Sigmoid colon (tissue), 4 donors: ENCODE results near the gene KCTD16.

Experiments
- EP300 ChIP-seq, 4 donors: sonication (generic); formaldehyde crosslinking; IDR thresholded peaks; one replicate each; pipeline ENCODE4 v1.6.1; 2017; ENCODE audit warnings: antibody characterized with exemption in 4 of 4
- POLR2A ChIP-seq, 2 donors: fragments of 450-650 bp; IDR thresholded peaks; one replicate each; pipeline ENCODE4 v1.6.1; 2016; ENCODE audit warnings: antibody characterized with exemption in 2 of 2, mild to moderate bottlenecking in 2 of 2, moderate library complexity in 2 of 2
- POLR2AphosphoS5 ChIP-seq, 4 donors: sonication (generic); formaldehyde crosslinking; IDR thresholded peaks; one replicate each; pipeline ENCODE4 v1.6.1; 2017; ENCODE audit warnings: antibody characterized with exemption in 4 of 4
- TF ChIP-seq, protein P1 (sequence below), 4 experiments: fragments of 450-650 bp in 3 of 4; fragments of 200-600 bp in 1 of 4; IDR thresholded peaks; one replicate each; pipeline ENCODE4 v1.5.1; 2016 to 2019; ENCODE audit warnings: antibody characterized with exemption in 4 of 4, mild to moderate bottlenecking in 3 of 4, moderate library complexity in 2 of 4

- TF ChIP-seq, protein P1, sequence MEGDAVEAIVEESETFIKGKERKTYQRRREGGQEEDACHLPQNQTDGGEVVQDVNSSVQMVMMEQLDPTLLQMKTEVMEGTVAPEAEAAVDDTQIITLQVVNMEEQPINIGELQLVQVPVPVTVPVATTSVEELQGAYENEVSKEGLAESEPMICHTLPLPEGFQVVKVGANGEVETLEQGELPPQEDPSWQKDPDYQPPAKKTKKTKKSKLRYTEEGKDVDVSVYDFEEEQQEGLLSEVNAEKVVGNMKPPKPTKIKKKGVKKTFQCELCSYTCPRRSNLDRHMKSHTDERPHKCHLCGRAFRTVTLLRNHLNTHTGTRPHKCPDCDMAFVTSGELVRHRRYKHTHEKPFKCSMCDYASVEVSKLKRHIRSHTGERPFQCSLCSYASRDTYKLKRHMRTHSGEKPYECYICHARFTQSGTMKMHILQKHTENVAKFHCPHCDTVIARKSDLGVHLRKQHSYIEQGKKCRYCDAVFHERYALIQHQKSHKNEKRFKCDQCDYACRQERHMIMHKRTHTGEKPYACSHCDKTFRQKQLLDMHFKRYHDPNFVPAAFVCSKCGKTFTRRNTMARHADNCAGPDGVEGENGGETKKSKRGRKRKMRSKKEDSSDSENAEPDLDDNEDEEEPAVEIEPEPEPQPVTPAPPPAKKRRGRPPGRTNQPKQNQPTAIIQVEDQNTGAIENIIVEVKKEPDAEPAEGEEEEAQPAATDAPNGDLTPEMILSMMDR (IDR thresholded peaks at IDR 0.05), result no peak
- TF ChIP-seq POLR2AphosphoS5 (IDR thresholded peaks at IDR 0.05) (no peak), POLR2A (IDR thresholded peaks at IDR 0.05) (no peak), EP300 (IDR thresholded peaks at IDR 0.05) (no peak)
Measured at GRCh38 chr5:144352732-144353317, 182.2 kb downstream of the KCTD16 start.
